ENCODE data around the gene CDK9. TPM values are rescaled to one million over a fixed set of nuclear protein-coding genes. Genes with fewer than 3 reads are reported as not detected.

The CDK9 gene
- total RNA-seq, 2 experiments from 2014 or later: 86.2 to 91.6 TPM

DNA sequence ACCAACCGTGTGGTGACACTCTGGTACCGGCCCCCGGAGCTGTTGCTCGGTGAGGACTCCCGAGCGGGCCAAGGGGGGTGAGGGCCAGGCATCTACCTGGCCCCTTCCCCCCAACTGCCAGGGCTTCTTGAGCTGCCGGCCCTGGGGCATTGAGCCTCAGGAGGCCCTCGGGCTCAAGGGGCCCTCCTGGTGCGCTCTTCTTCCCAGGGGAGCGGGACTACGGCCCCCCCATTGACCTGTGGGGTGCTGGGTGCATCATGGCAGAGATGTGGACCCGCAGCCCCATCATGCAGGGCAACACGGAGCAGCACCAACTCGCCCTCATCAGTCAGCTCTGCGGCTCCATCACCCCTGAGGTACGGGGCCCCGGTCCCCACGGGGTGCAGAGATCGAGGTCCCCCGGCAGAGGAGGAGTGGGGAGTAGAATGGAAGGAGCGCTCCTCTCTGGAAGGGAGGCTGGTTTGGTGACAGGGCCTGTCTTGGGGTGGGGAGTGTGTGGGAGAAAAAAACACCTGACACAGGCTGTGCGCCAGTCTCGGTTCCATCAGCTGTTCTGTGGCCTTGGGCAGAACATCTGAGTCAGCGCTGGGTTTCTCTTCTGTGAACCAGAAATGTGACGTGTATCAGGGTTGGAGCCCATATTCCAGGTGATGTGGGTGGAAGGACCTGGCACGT is 2.6 kb downstream of the CDK9 start:
- no peak for ATAC-seq
- ChIA-PET CTCF (interaction anchor here (1.0 to 10.7 kb wide), 7 partner anchors 9 to 133 kb away, joined by 3 to 144 read pairs (median 20); partner anchors contain the start of gene TOR2A), POLR2A (interaction anchor here (0.8 to 8.1 kb wide), 11 partner anchors 8 to 135 kb away, joined by 3 to 56 read pairs (median 4); partner anchors contain the start of genes FPGS, PTRH1, SH2D3C and TTC16)
- Mint-ChIP-seq H3K4me3 (peak overlapping the region; percentile 51), H3K36me3 (ENCODE audit: low read depth) (peaks cover 50% of the 10 kb centered on the region), H3K27ac (peak overlapping the region; percentile 77), H3K4me1 (ENCODE audit: low read depth) (peaks cover 51% of the 10 kb centered on the region), H3K9me3 (no peaks in the 10 kb centered on the region), H3K27me3 (no peaks in the 10 kb centered on the region)
- no peak for TF ChIP-seq CTCF (IDR thresholded peaks at IDR 0.05)
- intact Hi-C loops (cut with micrococcal nuclease): no loop called here
- peak; percentile 86 for DNase-seq

GRCh38 chr9:127789179-127789578 is 3.3 kb downstream of the CDK9 start:
- Mint-ChIP-seq H3K4me3 (no peak overlapping the region), H3K27ac (peak overlapping the region; percentile 77)
- DNase-seq: no peak

DNA sequence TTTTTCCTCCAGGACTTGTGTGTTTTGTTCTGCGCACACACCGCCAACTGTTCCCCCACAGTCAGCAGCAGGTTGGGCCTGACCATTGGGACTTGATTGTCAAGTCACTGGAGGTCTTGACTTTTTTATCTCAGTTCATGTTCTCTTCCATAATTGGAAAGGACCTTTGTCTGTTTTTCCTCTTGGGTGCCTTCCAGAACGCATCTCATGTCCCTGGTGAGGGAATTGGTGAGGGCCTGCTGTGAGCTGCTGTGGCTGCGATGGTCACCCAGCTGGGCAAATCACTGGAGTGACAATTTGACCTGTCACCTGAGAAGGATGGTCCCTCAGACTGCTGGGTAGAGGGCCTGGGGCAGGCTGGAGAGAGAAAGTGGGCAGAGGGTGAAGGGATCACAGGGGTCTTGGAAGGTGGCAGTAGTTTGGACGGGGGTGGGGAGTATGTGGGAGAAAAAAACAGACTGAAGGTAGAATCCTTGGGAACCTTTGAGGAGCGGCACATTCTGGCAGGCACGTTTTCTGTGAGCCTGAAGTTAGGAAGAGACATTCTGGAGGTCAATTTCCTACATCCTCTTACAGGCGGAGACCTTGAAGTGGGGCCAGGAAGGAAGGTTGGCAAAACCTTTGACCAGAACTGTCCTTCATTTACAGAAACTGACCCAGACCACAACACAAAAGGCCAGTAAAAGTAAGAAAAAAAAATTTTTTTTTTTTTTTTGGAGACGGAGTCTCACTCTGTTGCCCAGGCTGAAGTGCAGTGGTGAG is 4.4 kb downstream of the CDK9 start:
- no peaks in the 10 kb centered on the region for H3K27me3 Mint-ChIP-seq
- DNase-seq (no peak), ATAC-seq (no peak)
- peak overlapping the region; percentile 41 for H3K27ac Mint-ChIP-seq
- H3K4me1 Mint-ChIP-seq (ENCODE audit: low read depth): peaks cover 38% of the 10 kb centered on the region
- ChIA-PET POLR2A (interaction anchor here (1.0 to 8.1 kb wide), 6 partner anchors 10 to 25 kb away, joined by 3 to 56 read pairs (median 4); partner anchors contain the start of genes FPGS and SH2D3C), CTCF (interaction anchor here (3.7 to 7.6 kb wide), 2 partner anchors 79 to 131 kb away, joined by 20 to 38 read pairs; no protein-coding TSS in a partner anchor)
- TF ChIP-seq CTCF (IDR thresholded peaks at IDR 0.05): no peak
- no peak overlapping the region for H3K4me3 Mint-ChIP-seq
- peaks cover 50% of the 10 kb centered on the region for H3K36me3 Mint-ChIP-seq (ENCODE audit: low read depth)
- H3K9me3 Mint-ChIP-seq: no peaks in the 10 kb centered on the region
- intact Hi-C loops (cut with micrococcal nuclease): no loop called here

More at GRCh38 chr9:127789179-127789578, 3.3 kb downstream of the CDK9 start:
- ATAC-seq: no peak
- H3K4me1 Mint-ChIP-seq (ENCODE audit: low read depth): peaks cover 45% of the 10 kb centered on the region
- no peak for TF ChIP-seq CTCF (IDR thresholded peaks at IDR 0.05)
- ChIA-PET CTCF (interaction anchor here (3.7 to 7.6 kb wide), 3 partner anchors 55 to 132 kb away, joined by 20 to 58 read pairs (median 38); partner anchors contain the start of gene TOR2A), POLR2A (interaction anchor here (1.3 to 8.1 kb wide), 8 partner anchors 8 to 135 kb away, joined by 3 to 56 read pairs (median 4); partner anchors contain the start of genes FPGS and SH2D3C)
- no peaks in the 10 kb centered on the region for H3K9me3 Mint-ChIP-seq
- peaks cover 50% of the 10 kb centered on the region for H3K36me3 Mint-ChIP-seq (ENCODE audit: low read depth)
- H3K27me3 Mint-ChIP-seq: no peaks in the 10 kb centered on the region
- intact Hi-C loops (cut with micrococcal nuclease): no loop called here

GRCh38 chr9:127791085-127791484 is 5.3 kb downstream of the CDK9 start:
- DNase-seq (no peak), ATAC-seq (no peak)
- Mint-ChIP-seq H3K9me3 (no peaks in the 10 kb centered on the region), H3K4me1 (ENCODE audit: low read depth) (peaks cover 42% of the 10 kb centered on the region), H3K36me3 (ENCODE audit: low read depth) (peaks cover 50% of the 10 kb centered on the region), H3K27me3 (no peaks in the 10 kb centered on the region), H3K4me3 (no peak overlapping the region), H3K27ac (no peak overlapping the region)
- POLR2A ChIA-PET: interaction anchor here (1.0 kb wide), 1 partner anchor 22 kb away, joined by 3 read pairs; no protein-coding TSS in a partner anchor
- intact Hi-C loops (cut with micrococcal nuclease): no loop called here
- no peak for TF ChIP-seq CTCF (IDR thresholded peaks at IDR 0.05)
- CTCF ChIA-PET: no interaction called here
